ENCODE measurements around the gene SLC22A3.

Gene SLC22A3

DNA sequence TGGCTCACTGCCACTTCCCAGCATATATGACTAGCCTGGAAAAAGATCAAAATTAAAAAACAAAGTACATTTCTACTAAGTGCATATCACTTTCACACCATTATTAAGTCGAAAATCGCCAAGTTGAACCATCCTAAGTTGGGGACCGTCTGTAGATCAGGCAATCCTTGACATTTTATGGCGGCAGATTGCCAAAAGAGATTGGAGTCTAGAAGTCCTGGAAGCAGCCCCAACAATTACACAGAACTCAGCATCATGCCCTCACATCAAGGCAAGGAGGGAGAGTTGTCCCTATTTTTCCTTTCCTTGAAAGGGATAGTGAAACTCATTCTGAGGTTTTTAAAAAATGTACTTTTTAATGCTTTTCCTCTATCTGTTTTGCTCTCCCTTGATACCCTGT is 30.7 kb downstream of the SLC22A3 start:
- DNase-seq (ENCODE audit: low read depth in 2 of 2), result peak in 1 of 2 donors; percentile 58
- H3K4me3 ChIP-seq (replicated peaks in 1 of 2; ENCODE audit: low read depth in 2 of 2, low read length in 2 of 2), result no peak overlapping the region
- no peak for TF ChIP-seq CTCF (IDR thresholded peaks at IDR 0.05; ENCODE audit: low read depth, low read length)

GRCh38 chr6:160379466-160379865 is 31.3 kb downstream of the SLC22A3 start:
- no peak overlapping the region for H3K4me3 ChIP-seq (replicated peaks in 1 of 2; ENCODE audit: low read depth in 2 of 2, low read length in 2 of 2)
- TF ChIP-seq CTCF (IDR thresholded peaks at IDR 0.05; ENCODE audit: low read depth, low read length), result no peak
- DNase-seq (ENCODE audit: low read depth in 2 of 2), result peak; percentile 74 to 76

- no peak for TF ChIP-seq CTCF (IDR thresholded peaks at IDR 0.05; ENCODE audit: low read depth, low read length)
- no peak overlapping the region for H3K4me3 ChIP-seq (replicated peaks in 1 of 2; ENCODE audit: low read depth in 2 of 2, low read length in 2 of 2)
- no peak for DNase-seq (ENCODE audit: low read depth in 2 of 2)
These were observed 34.8 kb downstream of the SLC22A3 start for GRCh38 chr6:160382946-160383345.

DNA sequence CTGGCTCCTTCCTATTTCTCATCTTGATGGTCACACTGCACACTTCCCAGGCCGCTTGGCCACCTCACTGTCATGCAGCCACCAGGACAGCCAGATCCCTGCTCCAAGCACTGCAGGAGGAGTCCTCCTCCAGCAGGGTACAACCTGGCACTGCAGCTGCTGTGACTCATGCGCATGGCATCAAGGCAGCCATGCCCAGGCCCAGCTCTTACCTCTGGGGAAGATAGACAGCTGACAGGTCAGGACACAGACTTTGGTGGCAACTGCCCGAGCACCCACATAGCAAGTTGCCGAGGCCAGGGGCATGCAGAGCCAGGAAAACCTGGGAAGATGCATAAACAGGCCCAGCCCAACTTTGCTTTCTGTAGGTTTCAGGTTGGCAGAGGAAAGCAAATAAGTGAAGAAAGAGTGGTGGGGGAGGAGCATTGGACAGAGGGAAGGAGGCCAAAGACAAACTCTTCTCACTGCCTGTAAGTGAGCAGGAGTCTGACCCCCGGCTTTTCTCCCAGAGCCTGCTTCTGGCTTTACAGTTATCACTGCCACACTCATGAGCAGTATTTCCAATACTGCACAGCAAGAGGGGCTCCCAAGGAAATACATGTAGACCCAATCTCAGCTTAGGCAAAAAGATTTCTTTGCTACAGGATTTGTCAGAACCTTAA is 38.8 kb downstream of the SLC22A3 start:
- no peak overlapping the region for H3K4me3 ChIP-seq (replicated peaks in 1 of 2; ENCODE audit: low read depth in 2 of 2, low read length in 2 of 2)
- DNase-seq (ENCODE audit: low read depth in 2 of 2), result peak in 1 of 2 donors; percentile 88
- no peak for TF ChIP-seq CTCF (IDR thresholded peaks at IDR 0.05; ENCODE audit: low read depth, low read length)

DNA sequence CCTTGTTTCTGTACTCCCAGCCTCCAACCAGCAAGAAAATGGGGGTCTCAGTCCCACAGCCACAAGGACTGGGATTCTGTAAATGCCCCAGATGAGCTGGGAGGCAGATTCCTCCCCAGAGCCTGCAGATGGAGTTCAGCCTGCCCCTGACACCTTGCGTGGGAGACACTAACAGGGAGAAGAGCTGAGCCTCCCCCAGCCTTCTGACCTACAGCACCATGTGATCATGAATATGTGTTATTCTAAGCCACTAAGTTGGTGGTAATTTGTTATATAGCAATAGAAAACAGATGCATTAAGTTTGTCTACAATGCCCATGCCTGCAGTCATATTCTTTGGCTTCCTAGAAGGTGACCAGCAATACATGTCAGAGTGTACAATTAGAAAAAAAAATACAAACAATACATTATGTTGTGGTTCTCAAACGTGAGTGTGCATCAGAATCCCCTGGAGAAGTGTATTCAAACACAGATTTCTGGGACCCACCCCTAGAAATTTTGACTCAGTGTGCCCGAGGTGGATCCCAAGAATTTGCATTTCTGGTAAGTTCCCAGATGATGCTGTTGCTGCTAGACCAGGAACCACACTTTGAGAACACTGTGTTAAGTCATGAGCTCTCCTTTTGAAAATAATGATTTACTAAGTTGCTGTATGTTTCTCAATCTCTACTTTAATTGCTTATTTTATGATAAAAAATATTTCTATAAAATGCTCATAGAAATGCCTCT is 39.9 kb downstream of the SLC22A3 start:
- no peak for TF ChIP-seq CTCF (IDR thresholded peaks at IDR 0.05; ENCODE audit: low read depth, low read length)
- H3K4me3 ChIP-seq (replicated peaks in 1 of 2; ENCODE audit: low read depth in 2 of 2, low read length in 2 of 2), result no peak overlapping the region
- DNase-seq (ENCODE audit: low read depth in 2 of 2), result peak in 1 of 2 donors; percentile 13

- H3K4me3 ChIP-seq (replicated peaks in 1 of 2; ENCODE audit: low read depth in 2 of 2, low read length in 2 of 2), result no peak overlapping the region
- TF ChIP-seq CTCF (IDR thresholded peaks at IDR 0.05; ENCODE audit: low read depth, low read length), result no peak
- DNase-seq (ENCODE audit: low read depth in 2 of 2), result peak in 1 of 2 donors; percentile 65
These were observed 40.7 kb downstream of the SLC22A3 start for GRCh38 chr6:160388922-160389321.
